HG03175 (cell line): ENCODE data around the gene ICAM4.
"Not testable (repeated sequence)": the region's sequence is repeated elsewhere in the genome, so short reads cannot be mapped to it uniquely, and the experiment has no call there.

ENCODE experiments used
- ATAC-seq: cut with Tn5 transposase; IDR thresholded peaks from one replicate; pipeline ENCODE4 v1.9.1; 2021; ENCODE audit warnings: mild to moderate bottlenecking, moderate library complexity; ENCODE audit not compliant: unreplicated experiment

Gene ICAM4

GRCh38 chr19:10268071-10268470, 18.7 kb upstream of the ICAM4 start:
- ATAC-seq: no peak

GRCh38 chr19:10269333-10270179, 17.2 kb upstream of the ICAM4 start:
- ATAC-seq: no peak

- ATAC-seq: peak; percentile 57
Measured at GRCh38 chr19:10270180-10270615, 16.6 kb upstream of the ICAM4 start.

- ATAC-seq: peak; percentile 43
Measured at GRCh38 chr19:10270616-10271394, 15.9 kb upstream of the ICAM4 start, which contains the start of gene ICAM1. Gene ICAM1, plus strand, starts transcription at chr19:10271120. Its CDS starts 40 bp downstream, at chr19:10271160.

- ATAC-seq: no peak
Measured at GRCh38 chr19:10271543-10272086, 15.1 kb upstream of the ICAM4 start.

GRCh38 chr19:10274589-10274988, 12.2 kb upstream of the ICAM4 start:
- no peak for ATAC-seq

GRCh38 chr19:10277795-10278589, 8.8 kb upstream of the ICAM4 start:
- ATAC-seq: no peak

- no peak for ATAC-seq
Measured at GRCh38 chr19:10278935-10279334, 7.8 kb upstream of the ICAM4 start.

- ATAC-seq: no peak
Measured at GRCh38 chr19:10279737-10280442, 6.9 kb upstream of the ICAM4 start.

- ATAC-seq: not testable (repeated sequence)
Measured at GRCh38 chr19:10282043-10282442, 4.7 kb upstream of the ICAM4 start.

- ATAC-seq: no peak
Measured at GRCh38 chr19:10283301-10284064, 3.3 kb upstream of the ICAM4 start.

GRCh38 chr19:10284065-10284959, 2.4 kb upstream of the ICAM4 start:
- no peak for ATAC-seq

GRCh38 chr19:10284960-10285278, 1.8 kb upstream of the ICAM4 start:
- ATAC-seq: no peak

- no peak for ATAC-seq
Measured at GRCh38 chr19:10285393-10285792, 1.4 kb upstream of the ICAM4 start.

GRCh38 chr19:10288662-10289166, 2.0 kb downstream of the ICAM4 start:
- no peak for ATAC-seq

GRCh38 chr19:10289167-10289835, 2.5 kb downstream of the ICAM4 start:
- no peak for ATAC-seq

GRCh38 chr19:10289836-10290356, 3.1 kb downstream of the ICAM4 start, which contains the start of gene ICAM5:
Gene ICAM5, plus strand, starts transcription at chr19:10289952. Its CDS starts 92 bp downstream, at chr19:10290044.
- ATAC-seq: no peak
